Measurements from ENCODE around the gene DIAPH3. TPM values are rescaled to one million over a fixed set of nuclear protein-coding genes. Genes with fewer than 3 reads are reported as not detected.

Gene DIAPH3
- total and polyA plus RNA-seq, 2 of the 8 experiments (the other 6 are each of a cell fraction or from before 2014, with no cell fraction given) = 8.0 to 30.8 TPM

DNA sequence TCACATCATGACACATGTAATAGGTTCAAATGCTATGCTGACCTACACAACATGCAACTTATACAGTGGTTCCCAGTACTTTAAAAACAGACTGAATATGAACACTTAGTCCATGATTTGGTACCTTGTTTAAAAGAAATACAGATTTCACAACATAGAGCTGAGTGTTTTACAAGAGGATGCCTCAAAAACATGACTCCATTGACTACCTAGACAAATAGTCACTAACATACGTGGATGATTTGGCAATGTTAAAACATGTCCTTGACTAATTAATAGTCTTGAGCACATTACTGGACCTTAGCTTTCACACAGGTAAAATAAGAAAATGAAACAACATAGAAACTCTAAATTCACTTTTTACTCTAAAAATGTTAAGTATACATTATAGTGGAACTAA, 300.1 kb downstream of the DIAPH3 start:
- H3K79me2 ChIP-seq (ENCODE audit: control insufficient read depth in 1 of 2, insufficient read depth in 2 of 2, low read length in 2 of 2) = no peaks in the 10 kb centered on the region
- H3K4me2 ChIP-seq (ENCODE audit: insufficient read depth in 1 of 2, low read depth in 2 of 2, low read length in 2 of 2) = no peak overlapping the region
- no peak overlapping the region for H2BK120ac ChIP-seq (replicated peaks; ENCODE audit: low read depth, low read length)
- no peak overlapping the region for H4K8ac ChIP-seq (ENCODE audit: extremely low read depth, insufficient read depth, low read length)
- H2BK5ac ChIP-seq (ENCODE audit: low read depth, low read length) = no peak overlapping the region
- H2BK12ac ChIP-seq (ENCODE audit: low read depth, low read length) = no peak overlapping the region
- H2AK5ac ChIP-seq (ENCODE audit: low read depth, low read length) = no peak overlapping the region
- no peaks in the 10 kb centered on the region for H3K23me2 ChIP-seq (ENCODE audit: low read depth, low read length)
- H3K56ac ChIP-seq (replicated peaks; ENCODE audit: insufficient read length, low read depth, low read length) = no peak overlapping the region
- H3K79me1 ChIP-seq (ENCODE audit: low read depth, low read length) = no peaks in the 10 kb centered on the region
- H3K27me3 ChIP-seq (replicated peaks in 1 of 4; ENCODE audit: control insufficient read depth in 3 of 4, extremely low read depth in 1 of 4, insufficient read depth in 3 of 4, low read length in 3 of 4) = no peaks in the 10 kb centered on the region
- H3K4me1 ChIP-seq (replicated peaks in 1 of 4; ENCODE audit: control insufficient read depth in 3 of 4, insufficient read depth in 4 of 4, low read length in 3 of 4) = no peaks in the 10 kb centered on the region
- no peak overlapping the region for H3K4ac ChIP-seq (replicated peaks; ENCODE audit: insufficient read length, low read depth, low read length)
- no peak overlapping the region for H2AFZ ChIP-seq (ENCODE audit: low read length)
- H2BK20ac ChIP-seq (ENCODE audit: low read length) = no peak overlapping the region
- H3K9ac ChIP-seq (replicated peaks in 1 of 4; ENCODE audit: extremely low read depth in 1 of 4, low read depth in 3 of 4, low read length in 3 of 4) = no peak overlapping the region
- WGBS, 2 experiments (ENCODE audit: extremely low coverage in 1 of 2, insufficient coverage in 1 of 2, insufficient read length in 1 of 2, insufficient replicate concordance in 2 of 2, low coverage in 1 of 2, low lambda C conversion rate in 2 of 2, missing lambda C conversion rate in 1 of 2) = 97% methylated on average over 1 of the region's 1 CpG; no CpG with 5 or more reads in 1 of the 2 experiments
- DNase-seq (ENCODE audit: low read depth in 1 of 2, low spot score in 2 of 2) (no peak), FAIRE-seq (no peak)
- no peak overlapping the region for H3K18ac ChIP-seq (ENCODE audit: extremely low read depth, low read length)
- no peaks in the 10 kb centered on the region for H4K20me1 ChIP-seq (replicated peaks in 1 of 2; ENCODE audit: control insufficient read depth in 1 of 2, insufficient read depth in 2 of 2, low read length in 2 of 2)
- no peak overlapping the region for H2BK15ac ChIP-seq (ENCODE audit: low read length)
- POLR2A ChIA-PET (ENCODE audit: partially characterized antibody) = no interaction called here
- no peak overlapping the region for H4K91ac ChIP-seq (replicated peaks; ENCODE audit: insufficient read length, low read length)
- H3K14ac ChIP-seq (ENCODE audit: insufficient read length) = no peak overlapping the region
- H3K23ac ChIP-seq (ENCODE audit: insufficient read length) = no peak overlapping the region
- CTCF ChIA-PET (ENCODE audit: partially characterized antibody) = no interaction called here
- H3K9me3 ChIP-seq (ENCODE audit: insufficient read depth in 2 of 2, low read depth in 1 of 2, low read length in 1 of 2) = no peaks in the 10 kb centered on the region
- peaks cover 0 to 4% (median 0%) of the 10 kb centered on the region in 4 experiments; a peak in 1 of 8 replicates for H3K36me3 ChIP-seq (ENCODE audit: control insufficient read depth in 2 of 4, insufficient read depth in 4 of 4, low read length in 3 of 4)
- H3K27ac ChIP-seq (ENCODE audit: low read depth, low read length) = no peak overlapping the region
- H4K5ac ChIP-seq (ENCODE audit: insufficient read length, low read depth, low read length) = no peak overlapping the region
- H3K4me3 ChIP-seq (ENCODE audit: extremely low read depth in 1 of 4, insufficient read depth in 2 of 4, low read depth in 3 of 4, low read length in 4 of 4) = no peak overlapping the region
- no peak for TF ChIP-seq SIN3A (conservative IDR thresholded peaks at IDR 0.05 in 1 of 2, IDR thresholded peaks at IDR 0.05 in 1 of 2; ENCODE audit: low read depth in 1 of 2, low read length in 2 of 2)

All from H1 (cell line).